Suppressor macrophage treated with lipopolysaccharide for 1 hour (primary cell): Measurements from ENCODE around the gene RNF44.
"Not testable (repeated sequence)": the region's sequence is repeated elsewhere in the genome, so short reads cannot be mapped to it uniquely, and the experiment has no call there.

Source experiments
- DNase-seq, 3 donors: peaks; one replicate each; pipeline ENCODE4 v3.0.0-alpha.2; 2020 to 2022

RNF44 gene

GRCh38 chr5:176550937-176551336 is 13.7 kb upstream of the RNF44 start:
- DNase-seq = not testable (repeated sequence)

DNA sequence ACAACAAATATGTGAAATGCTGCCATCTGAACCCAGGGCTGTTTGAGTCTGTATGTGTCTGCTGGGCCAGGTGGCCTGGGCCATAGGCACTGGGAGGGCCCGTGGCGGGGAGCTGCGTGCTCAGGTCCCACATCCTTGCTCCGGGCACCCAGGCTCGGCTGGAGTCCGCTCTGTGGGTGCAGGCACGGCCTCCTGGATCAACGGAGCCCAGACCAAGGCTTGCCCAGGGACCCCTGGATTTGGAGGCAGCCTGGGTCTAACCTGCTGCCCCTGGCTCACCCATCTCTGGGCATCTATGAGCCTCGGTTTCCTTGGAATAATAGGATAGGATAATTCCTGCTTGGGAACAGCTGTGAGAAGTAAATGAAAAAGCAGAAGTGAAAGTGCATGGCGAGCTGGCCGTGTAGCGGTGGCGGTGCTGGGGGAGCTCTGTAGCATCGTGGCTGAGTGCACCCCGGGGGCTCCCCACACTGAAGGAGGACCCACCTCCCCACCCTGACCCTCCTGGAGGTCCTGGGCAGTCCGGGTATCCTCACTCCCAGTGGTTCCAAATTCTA is 13.2 kb upstream of the RNF44 start:
- DNase-seq = peak; percentile 45 to 59 (median 57)

GRCh38 chr5:176549871-176550270 is 12.7 kb upstream of the RNF44 start:
- DNase-seq = no peak

GRCh38 chr5:176548967-176549444 is 11.8 kb upstream of the RNF44 start, which contains the start of gene CDHR2:
Gene CDHR2 (plus strand): TSS chr5:176549342. CDS start chr5:176565353, 16,011 bp downstream.
- DNase-seq = no peak

- peak in 1 of 3 donors; percentile 56 for DNase-seq
Measured at GRCh38 chr5:176547802-176548201, 10.6 kb upstream of the RNF44 start.

- no peak for DNase-seq
Measured at GRCh38 chr5:176545737-176546509, 8.7 kb upstream of the RNF44 start.

- DNase-seq = no peak
Measured at GRCh38 chr5:176545388-176545736, 8.2 kb upstream of the RNF44 start.

DNA sequence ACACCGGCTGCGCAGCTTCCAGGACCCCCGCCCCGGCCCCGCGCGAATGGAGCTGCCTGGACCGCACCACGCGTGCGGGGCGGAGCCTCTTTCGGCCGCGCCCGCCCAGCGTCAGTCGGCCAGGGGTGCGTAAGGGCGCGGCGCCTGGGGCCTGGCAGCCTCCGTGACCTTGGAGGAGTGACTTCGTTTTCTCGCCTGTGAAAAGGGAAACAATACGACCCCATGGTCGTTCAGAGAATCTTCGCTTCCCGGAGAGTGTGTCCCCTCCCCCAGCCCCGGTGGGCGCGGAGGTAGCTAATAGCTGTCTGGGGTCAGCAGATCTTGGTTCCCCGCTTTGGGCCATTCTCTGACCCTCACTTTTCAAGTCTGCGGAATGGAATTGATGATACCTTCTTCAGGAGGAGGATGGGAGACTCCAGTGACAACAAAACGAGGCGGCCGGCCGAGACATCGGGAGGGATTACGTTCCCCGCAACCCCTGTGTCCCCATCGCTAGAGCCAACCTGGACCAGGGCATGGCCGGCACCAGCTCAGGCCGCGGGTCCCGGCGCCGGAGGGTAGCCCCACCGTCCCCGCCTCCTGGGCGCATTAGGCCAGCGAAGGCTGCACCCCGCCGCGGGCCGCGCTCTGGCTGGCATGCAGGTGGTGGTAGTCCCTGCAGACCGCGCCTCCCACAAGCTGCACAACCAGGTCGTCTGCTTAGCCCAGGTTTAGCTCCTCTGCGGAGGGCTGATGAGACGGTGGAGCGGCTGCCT is 6.4 kb upstream of the RNF44 start:
- DNase-seq = peak; percentile 66 to 85 (median 72)

DNA sequence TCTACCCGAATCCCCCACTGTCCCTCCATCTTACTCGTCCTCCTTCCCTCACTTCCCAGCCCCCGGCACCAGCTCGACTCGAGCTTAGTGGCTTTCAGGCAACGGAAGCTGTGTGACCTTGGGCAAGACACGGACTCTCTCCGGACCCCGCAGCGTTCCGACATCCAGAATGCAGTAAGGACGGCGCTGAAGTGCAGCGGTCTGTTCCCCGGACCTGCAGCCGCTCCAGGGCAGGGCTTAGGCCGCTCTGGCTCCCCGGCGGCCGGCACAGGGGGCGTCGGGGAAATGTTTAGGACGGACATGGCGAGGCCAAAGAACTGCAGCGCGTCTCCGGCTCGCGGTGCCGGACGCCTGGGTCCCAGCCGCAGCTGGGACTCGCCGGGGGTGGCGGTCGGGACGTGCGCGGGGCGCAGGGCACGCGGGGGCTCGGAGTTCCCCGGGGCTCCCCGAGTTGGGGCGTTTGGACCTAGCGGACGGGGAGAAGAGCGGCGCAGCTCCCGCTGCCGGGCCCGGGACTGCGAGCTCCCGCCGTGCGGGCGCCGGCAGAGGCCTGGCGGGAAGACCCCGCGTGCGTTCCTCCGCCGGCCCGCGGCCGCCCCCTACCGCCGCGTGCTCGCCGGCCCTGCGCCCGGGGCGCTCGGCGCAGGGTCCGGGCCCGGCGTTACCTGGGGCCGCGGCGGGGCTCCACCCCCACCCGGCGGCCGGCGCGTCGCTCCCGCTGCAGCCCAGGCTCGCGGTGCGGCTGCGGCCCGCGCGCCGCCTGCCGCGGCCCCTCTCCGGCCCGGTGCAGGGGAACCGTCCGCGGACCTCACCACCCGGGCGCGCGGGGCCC is 5.6 kb upstream of the RNF44 start:
- peak in 1 of 3 donors; percentile 63 for DNase-seq

- DNase-seq = no peak
Measured at GRCh38 chr5:176542135-176542595, 5.0 kb upstream of the RNF44 start.

- DNase-seq = peak; percentile 49 to 66 (median 50)
Measured at GRCh38 chr5:176541338-176542134, 4.3 kb upstream of the RNF44 start.

- DNase-seq = no peak
Measured at GRCh38 chr5:176540956-176541337, 3.7 kb upstream of the RNF44 start.

DNA sequence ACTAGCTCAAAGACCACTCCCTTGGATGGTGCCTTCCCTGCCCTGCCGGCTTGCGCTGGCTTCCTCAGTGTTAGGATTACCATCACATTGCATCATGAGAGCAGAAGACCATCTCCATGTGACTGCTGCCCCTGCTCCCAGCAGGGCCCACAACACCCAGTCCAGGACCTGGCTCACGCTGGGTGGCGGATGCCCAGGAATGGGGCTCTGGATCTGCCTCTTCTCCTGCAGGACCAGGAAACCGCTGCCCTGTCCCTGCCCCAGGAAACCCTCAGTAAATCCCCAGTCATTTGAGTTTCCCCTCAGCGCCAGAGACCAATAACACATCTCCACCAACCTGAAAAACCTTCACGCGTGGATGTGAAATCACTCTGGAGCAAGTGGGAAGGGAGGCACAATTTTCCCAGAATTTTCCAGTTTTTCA is 3.3 kb upstream of the RNF44 start:
- DNase-seq = no peak

- no peak for DNase-seq
Measured at GRCh38 chr5:176538989-176539384, 1.8 kb upstream of the RNF44 start.

GRCh38 chr5:176538230-176538988 is 1.2 kb upstream of the RNF44 start:
- no peak for DNase-seq

GRCh38 chr5:176537554-176538229 is 490 bp upstream of the RNF44 start:
- DNase-seq = peak; percentile 99 to 100 (median 100)

- DNase-seq = peak; percentile 71 to 88 (median 75)
Measured at GRCh38 chr5:176536132-176536901, 885 bp downstream of the RNF44 start.

GRCh38 chr5:176535664-176536131 is 1.5 kb downstream of the RNF44 start:
- no peak for DNase-seq

DNA sequence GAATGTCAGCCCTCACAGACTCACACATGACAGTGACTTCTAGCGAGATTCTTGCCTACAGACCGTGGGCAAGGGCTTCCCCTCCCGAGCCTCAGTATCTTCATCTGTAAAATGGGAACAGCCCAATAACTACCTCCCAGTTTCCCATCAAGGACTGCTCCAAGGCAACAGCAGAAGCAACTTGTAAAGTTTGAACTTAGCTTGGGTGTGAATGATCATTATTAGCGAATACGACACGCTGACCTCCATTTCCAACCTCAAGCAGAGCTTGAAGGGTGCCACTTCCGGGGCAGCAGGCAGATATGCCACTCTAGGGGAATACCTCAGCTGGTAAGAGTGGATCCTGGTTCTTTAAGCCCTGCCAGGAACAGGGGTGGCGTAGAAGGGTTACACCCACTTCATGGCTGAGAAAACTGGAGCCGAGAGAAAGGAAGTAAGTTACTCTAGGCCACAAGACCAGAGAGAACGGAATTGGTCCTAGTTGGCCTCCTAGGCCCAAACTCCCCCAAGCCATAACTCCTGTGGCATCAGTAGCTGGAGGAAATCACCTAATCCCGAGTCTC is 2.0 kb downstream of the RNF44 start:
- DNase-seq = peak; percentile 76 to 82 (median 80)
